GM19452 (cell line): ENCODE data around the gene SLC16A12.
"Not testable (repeated sequence)": the region's sequence is repeated elsewhere in the genome, so short reads cannot be mapped to it uniquely, and the experiment has no call there.

Experiments used
- ATAC-seq: cut with Tn5 transposase; IDR thresholded peaks from one replicate; pipeline ENCODE4 v1.9.1; 2021; ENCODE audit not compliant: unreplicated experiment

The SLC16A12 gene

GRCh38 chr10:89428877-89429276, 106.5 kb downstream of the SLC16A12 start:
- ATAC-seq: no peak

GRCh38 chr10:89427629-89428028, 107.8 kb downstream of the SLC16A12 start:
- ATAC-seq: no peak

GRCh38 chr10:89426230-89426868, 109.0 kb downstream of the SLC16A12 start:
- no peak for ATAC-seq

- no peak for ATAC-seq
These were observed 110.4 kb downstream of the SLC16A12 start for GRCh38 chr10:89425000-89425399.

- ATAC-seq: no peak
These were observed 114.3 kb downstream of the SLC16A12 start for GRCh38 chr10:89421018-89421476.

GRCh38 chr10:89419548-89419947, 115.8 kb downstream of the SLC16A12 start:
- no peak for ATAC-seq

GRCh38 chr10:89416465-89416864, 118.9 kb downstream of the SLC16A12 start:
- no peak for ATAC-seq

GRCh38 chr10:89414879-89415821, 120.2 kb downstream of the SLC16A12 start:
- ATAC-seq: peak; percentile 36

GRCh38 chr10:89414146-89414878, 121.1 kb downstream of the SLC16A12 start, which contains the start of gene IFIT5:
TSS of gene IFIT5 (plus strand) at chr10:89414568. CDS start at chr10:89414799, 231 bp downstream.
- ATAC-seq: peak; percentile 77

- ATAC-seq: no peak
These were observed 121.9 kb downstream of the SLC16A12 start for GRCh38 chr10:89413398-89413912.

- not testable (repeated sequence) for ATAC-seq
These were observed 123.1 kb downstream of the SLC16A12 start for GRCh38 chr10:89412276-89412675.

- not testable (repeated sequence) for ATAC-seq
These were observed 124.3 kb downstream of the SLC16A12 start for GRCh38 chr10:89411135-89411534.

GRCh38 chr10:89410551-89410950, 124.8 kb downstream of the SLC16A12 start:
- ATAC-seq: not testable (repeated sequence)

- ATAC-seq: not testable (repeated sequence)
These were observed 126.1 kb downstream of the SLC16A12 start for GRCh38 chr10:89409282-89409681.

GRCh38 chr10:89407792-89408191, 127.6 kb downstream of the SLC16A12 start:
- ATAC-seq: not testable (repeated sequence)

- ATAC-seq: not testable (repeated sequence)
These were observed 129.2 kb downstream of the SLC16A12 start for GRCh38 chr10:89406178-89406577.

GRCh38 chr10:89404104-89405047, 131.0 kb downstream of the SLC16A12 start:
- no peak for ATAC-seq

- ATAC-seq: no peak
These were observed 132.4 kb downstream of the SLC16A12 start for GRCh38 chr10:89403043-89403442.

- ATAC-seq: no peak
These were observed 135.4 kb downstream of the SLC16A12 start for GRCh38 chr10:89399956-89400355.
